HCT116 (cell line): ENCODE data around the gene BLOC1S6. TPM values are rescaled to one million over a fixed set of nuclear protein-coding genes. Genes with fewer than 3 reads are reported as not detected.

Experiments
- ATAC-seq: fragments of 200-7000 bp; cut with Tn5 transposase; 2 replicates; pipeline ENCODE4 v1.9.1; 2020; ENCODE audit warnings: mild to moderate bottlenecking, moderate library complexity
- BruUV-seq: library from RNA; stranded (reverse); fragments of 400-500 nt; replicated peaks from 2 replicates; lab custom pipeline; 2021; lab: Mats Ljungman, UMichigan
- CTCF ChIA-PET: fragments of 300-600 bp; sonication (Branson Sonifier 250); formaldehyde crosslinking; loops from one replicate; lab custom pipeline; 2021; ENCODE audit warnings: antibody characterized with exemption; lab: Charles Lee
- POLR2A ChIA-PET: fragments of 300-600, 350-600 bp; sonication (Branson Sonifier 250); formaldehyde crosslinking; loops from one replicate; lab custom pipeline; 2021; ENCODE audit warnings: antibody characterized with exemption; lab: Charles Lee
- RAD21 ChIA-PET, 2 experiments: fragments of 300-600 bp; sonication (Branson Sonifier 250); formaldehyde crosslinking; loops; one replicate each; lab custom pipeline; 2023; ENCODE audit warnings: low total read pairs in 2 of 2; ENCODE audit not compliant: uncharacterized antibody in 2 of 2, unreplicated experiment in 2 of 2, low non-redundant PET in 1 of 2; lab: Charles Lee
- DNase-seq: peaks from one replicate; pipeline ENCODE4 v3.0.0-alpha.2; 2010; ENCODE audit warnings: low read depth, low spot score
- H2AFZ ChIP-seq: fragments of 200-600 bp; shearing (Covaris generic), sonication (generic); 2 replicates; pipeline ENCODE4 v1.6.1; 2017; ENCODE audit warnings: low read depth, mixed run types, mixed read lengths, antibody characterized with exemption, low read length; ENCODE audit not compliant: poor library complexity, severe bottlenecking
- H3K27ac ChIP-seq: 2 replicates; pipeline ENCODE4 v1.5.1; 2012; ENCODE audit warnings: low read depth, low read length
- H3K27me3 ChIP-seq: fragments of 200-600 bp; sonication (generic); 2 replicates; pipeline ENCODE4 v1.6.1; 2016; ENCODE audit warnings: mixed run types, low read length, mixed read lengths; ENCODE audit not compliant: insufficient read depth
- H3K36me3 ChIP-seq, 2 experiments: fragments of 200-500 bp in 1 of 2; fragments of 200-600 bp in 1 of 2; sonication (Bioruptor generic) in 1 of 2; sonication (generic) in 1 of 2; 2 replicates each; pipeline versions ENCODE4 v1.5.1 to v1.6.1; 2014 to 2016; ENCODE audit warnings: low read length in 2 of 2, inconsistent platforms in 1 of 2, mixed read lengths in 1 of 2, mixed run types in 1 of 2; ENCODE audit not compliant: insufficient read depth in 2 of 2, control insufficient read depth in 1 of 2
- H3K4me1 ChIP-seq, 2 experiments: fragments of 200-600 bp in 1 of 2; sonication (generic) in 1 of 2; 2 replicates each; pipeline versions ENCODE4 v1.5.1 to v1.6.1; 2012 to 2017; ENCODE audit warnings: low read length in 2 of 2, inconsistent platforms in 1 of 2, mild to moderate bottlenecking in 1 of 2, mixed read lengths in 1 of 2, mixed run types in 1 of 2, moderate library complexity in 1 of 2; ENCODE audit not compliant: insufficient read depth in 2 of 2, control insufficient read depth in 1 of 2
- H3K4me2 ChIP-seq: fragments of 200-600 bp; sonication (generic); 2 replicates; pipeline ENCODE4 v1.6.1; 2017; ENCODE audit warnings: mixed run types, low read length, mixed read lengths
- H3K4me3 ChIP-seq, 2 experiments: fragments of 200-600 bp in 1 of 2; sonication (generic) in 1 of 2; replicated peaks in 1 of 2; 2 replicates each; pipeline ENCODE4 v1.5.1; 2011 to 2016; ENCODE audit warnings: low read length in 2 of 2, control low read depth in 1 of 2, low read depth in 1 of 2, mild to moderate bottlenecking in 1 of 2, mixed read lengths in 1 of 2, mixed run types in 1 of 2
- H3K79me2 ChIP-seq: fragments of 200-600 bp; sonication (generic); 2 replicates; pipeline ENCODE4 v1.6.1; 2017; ENCODE audit warnings: mild to moderate bottlenecking, mixed run types, low read length, moderate library complexity, mixed read lengths; ENCODE audit not compliant: insufficient read depth
- H3K9ac ChIP-seq: fragments of 200-600 bp; sonication (generic); 2 replicates; pipeline ENCODE4 v1.6.1; 2016; ENCODE audit warnings: low read length, mixed read lengths
- H3K9me2 ChIP-seq: fragments of 200-600 bp; sonication (generic), shearing (Covaris generic); 2 replicates; pipeline ENCODE4 v1.6.1; 2017; ENCODE audit warnings: mixed run types, mild to moderate bottlenecking, moderate library complexity; ENCODE audit not compliant: insufficient read depth
- H3K9me3 ChIP-seq, 2 experiments: fragments of 200-500 bp in 1 of 2; fragments of 200-600 bp in 1 of 2; sonication (Bioruptor generic) in 1 of 2; sonication (generic) in 1 of 2; 2 replicates each; pipeline ENCODE4 v1.6.1; 2014 to 2017; ENCODE audit warnings: low read length in 2 of 2, mixed read lengths in 2 of 2, inconsistent platforms in 1 of 2, low read depth in 1 of 2, mild to moderate bottlenecking in 1 of 2, mixed run types in 1 of 2, moderate library complexity in 1 of 2; ENCODE audit not compliant: control insufficient read depth in 1 of 2, insufficient read depth in 1 of 2
- H4K20me1 ChIP-seq: fragments of 200-600 bp; sonication (generic), shearing (Covaris generic); 2 replicates; pipeline ENCODE4 v1.6.1; 2017; ENCODE audit warnings: mixed run types, mild to moderate bottlenecking, moderate library complexity; ENCODE audit not compliant: insufficient read depth
- ATF3 ChIP-seq: IDR thresholded peaks from 2 replicates; pipeline ENCODE4 v1.6.1; 2012
- CEBPB ChIP-seq: IDR thresholded peaks from 2 replicates; pipeline ENCODE4 v1.6.1; 2012; ENCODE audit warnings: low read depth
- EZH2 ChIP-seq: fragments of 200-600 bp; sonication (generic); IDR thresholded peaks from 2 replicates; pipeline ENCODE4 v1.6.1; 2017; ENCODE audit warnings: antibody characterized with exemption, mixed run types
- EZH2phosphoT487 ChIP-seq: fragments of 200-600 bp; IDR thresholded peaks from 2 replicates; pipeline ENCODE4 v1.6.1; 2018; ENCODE audit warnings: antibody characterized with exemption, borderline replicate concordance
- FOSL1 ChIP-seq: IDR thresholded peaks from 2 replicates; pipeline ENCODE4 v1.6.1; 2012; ENCODE audit warnings: low read depth
- MAX ChIP-seq: IDR thresholded peaks from 2 replicates; pipeline ENCODE4 v1.6.1; 2012
- RAD21 ChIP-seq: IDR thresholded peaks from 2 replicates; pipeline ENCODE4 v1.6.1; 2012; ENCODE audit warnings: low read depth, mild to moderate bottlenecking
- REST ChIP-seq: IDR thresholded peaks from 2 replicates; pipeline ENCODE4 v1.6.1; 2012; ENCODE audit warnings: low read depth
- SIN3A ChIP-seq: IDR thresholded peaks from 2 replicates; pipeline ENCODE4 v1.6.1; 2012; ENCODE audit warnings: low read depth
- TCF7L2 ChIP-seq: IDR thresholded peaks from 2 replicates; pipeline ENCODE4 v1.7.0; 2011; ENCODE audit warnings: borderline replicate concordance, inconsistent platforms; ENCODE audit not compliant: insufficient read depth, insufficient read length; ENCODE audit errors: extremely low read depth
- ZBTB33 ChIP-seq: IDR thresholded peaks from 2 replicates; pipeline ENCODE4 v1.6.1; 2011; ENCODE audit warnings: mild to moderate bottlenecking, low read length, moderate library complexity; ENCODE audit not compliant: insufficient replicate concordance; ENCODE audit errors: extremely low read depth
- ZNF274 ChIP-seq: fragments of 200-500 bp; sonication (Bioruptor generic); IDR thresholded peaks from 2 replicates; pipeline ENCODE4 v1.6.1; 2014; ENCODE audit warnings: mild to moderate bottlenecking, low read depth, low read length, inconsistent platforms
- intact Hi-C: fragments of 100-400 bp; cut with micrococcal nuclease; formaldehyde crosslinking; loops from 2 replicates; pipeline ENCODE4 v1.10.0; 2022
- total RNA-seq: library from RNA; stranded (reverse); gene quantifications from one replicate; pipeline ENCODE4 v1.2.1, GENCODE V29; 2021; ENCODE audit not compliant: unreplicated experiment

The BLOC1S6 gene
- total RNA-seq, 1 experiment from 2014 or later = 40.7 TPM

GRCh38 chr15:45586125-45586524 is 1.1 kb upstream of the BLOC1S6 start (continued):
- TF ChIP-seq REST = no peak
- no peak for TF ChIP-seq CEBPB
- no peak for TF ChIP-seq SIN3A

GRCh38 chr15:45586601-45587094 is 531 bp upstream of the BLOC1S6 start:
- Histone ChIP-seq H3K9ac (peak overlapping the region; percentile 96), H3K79me2 (peaks cover 56% of the 10 kb centered on the region), H3K27ac (peak overlapping the region; percentile 93), H2AFZ (no peak overlapping the region), H3K4me3 (peak overlapping the region; percentile 74 to 89), H3K9me3 (no peaks in the 10 kb centered on the region), H3K4me1 (peaks cover 7 to 18% of the 10 kb centered on the region in 2 experiments; a peak in 3 of 4 replicates), H3K4me2 (peak overlapping the region; percentile 78), H3K36me3 (no peaks in the 10 kb centered on the region), H3K9me2 (no peaks in the 10 kb centered on the region), H3K27me3 (no peaks in the 10 kb centered on the region), H4K20me1 (no peaks in the 10 kb centered on the region)
- TSS peak; percentile 86 for BruUV-seq
- ChIA-PET CTCF (interaction anchor here (0.7 to 2.5 kb wide), 5 partner anchors 13 to 424 kb away, joined by 3 to 11 read pairs (median 4); no protein-coding TSS in a partner anchor), POLR2A (interaction anchor here (0.9 to 1.6 kb wide), 7 partner anchors 8 to 185 kb away, joined by 3 to 9 read pairs (median 4); a partner anchor contains a TSS), RAD21 (no interaction called here)
- TF ChIP-seq ATF3 (no peak), TCF7L2 (no peak), ZBTB33 (no peak), FOSL1 (no peak), RAD21 (no peak), MAX (no peak), ZNF274 (no peak), EZH2phosphoT487 (no peak), EZH2 (no peak)
- peak; percentile 12; the same call in 1 of the 2 replicates for ATAC-seq
- DNase-seq = no peak
- intact Hi-C loops = loop anchor here (1.0 kb wide), 1 partner anchor 184 kb away; a partner anchor contains a TSS
